GM12872 (cell line): ENCODE data around the gene JMJD8.

Experiments
- CTCF ChIP-seq: IDR thresholded peaks from 3 replicates; pipeline ENCODE4 v1.5.1; 2011; ENCODE audit warnings: low read depth, mild to moderate bottlenecking, low read length, moderate library complexity; ENCODE audit not compliant: insufficient read depth

The JMJD8 gene

GRCh38 chr16:635573-636205 is 48.4 kb downstream of the JMJD8 start:
- TF ChIP-seq CTCF: no peak

GRCh38 chr16:634996-635395 is 49.1 kb downstream of the JMJD8 start:
- TF ChIP-seq CTCF: no peak

GRCh38 chr16:634051-634670 is 50.0 kb downstream of the JMJD8 start:
- TF ChIP-seq CTCF: no peak

GRCh38 chr16:633336-634050 is 50.6 kb downstream of the JMJD8 start:
- TF ChIP-seq CTCF: no peak

- no peak for TF ChIP-seq CTCF
These were observed 51.4 kb downstream of the JMJD8 start for GRCh38 chr16:632486-633335.

GRCh38 chr16:631808-632358 is 52.3 kb downstream of the JMJD8 start:
- TF ChIP-seq CTCF: no peak
